ENCODE results near the gene MPIG6B. TPM values are rescaled to one million over a fixed set of nuclear protein-coding genes. Genes with fewer than 3 reads are reported as not detected.

The MPIG6B gene
- total and polyA plus RNA-seq, 7 donors = 0.13 TPM; not detected in 6

- TF ChIP-seq EP300 (IDR thresholded peaks at IDR 0.05) (no peak), CTCF (IDR thresholded peaks at IDR 0.05) (no peak), POLR2A (IDR thresholded peaks at IDR 0.05) (no peak), POLR2AphosphoS5 (IDR thresholded peaks at IDR 0.05) (no peak)
- intact Hi-C loops (cut with DNase I) = no loop called here
- Histone ChIP-seq H3K4me3 (no peak overlapping the region), H3K27ac (no peak overlapping the region), H3K36me3 (no peaks in the 10 kb centered on the region), H3K4me1 (peaks cover 0 to 10% (median 7%) of the 10 kb centered on the region in 4 donors), H3K9me3 (no peaks in the 10 kb centered on the region), H3K27me3 (peaks cover 0 to 14% (median 3%) of the 10 kb centered on the region in 3 donors)
- WGBS, 2 donors = 83 to 84% methylated on average over 6 of the region's 6 CpGs
- DNase-seq = no peak
These were observed 44.0 kb downstream of the MPIG6B start for GRCh38 chr6:31767096-31767645.

GRCh38 chr6:31768363-31769257 is 45.4 kb downstream of the MPIG6B start:
- H3K4me1 ChIP-seq = peaks cover 0 to 10% (median 7%) of the 10 kb centered on the region in 4 donors
- H3K27me3 ChIP-seq = peaks cover 0 to 14% (median 3%) of the 10 kb centered on the region in 3 donors
- intact Hi-C loops (cut with DNase I) = loop anchor here (1.0 kb wide), 1 partner anchor 88 kb away; no protein-coding TSS in a partner anchor
- H3K27ac ChIP-seq = no peak overlapping the region
- DNase-seq = no peak
- H3K4me3 ChIP-seq = no peak overlapping the region
- H3K9me3 ChIP-seq = no peaks in the 10 kb centered on the region
- no peaks in the 10 kb centered on the region for H3K36me3 ChIP-seq
- TF ChIP-seq POLR2A (IDR thresholded peaks at IDR 0.05) (no peak), CTCF (IDR thresholded peaks at IDR 0.05) (no peak), EP300 (IDR thresholded peaks at IDR 0.05) (no peak), POLR2AphosphoS5 (IDR thresholded peaks at IDR 0.05) (no peak)
- WGBS, 2 donors = 91% methylated on average over 18 of the region's 18 CpGs

GRCh38 chr6:31769684-31770371 is 46.7 kb downstream of the MPIG6B start:
- intact Hi-C loops (cut with DNase I) = loop anchor here (1.0 kb wide), 1 partner anchor 90 kb away; no protein-coding TSS in a partner anchor
- no peaks in the 10 kb centered on the region for H3K9me3 ChIP-seq
- DNase-seq = peak; percentile 80
- H3K4me3 ChIP-seq = no peak overlapping the region
- H3K27ac ChIP-seq = no peak overlapping the region
- no peaks in the 10 kb centered on the region for H3K36me3 ChIP-seq
- TF ChIP-seq POLR2A (IDR thresholded peaks at IDR 0.05) (no peak), POLR2AphosphoS5 (IDR thresholded peaks at IDR 0.05) (no peak), CTCF (IDR thresholded peaks at IDR 0.05) (peak; percentile 32 to 83 (median 70))
- H3K4me1 ChIP-seq = peaks cover 0 to 10% (median 7%) of the 10 kb centered on the region in 4 donors
- 27 to 56% methylated on average over 12 of the region's 12 CpGs for WGBS, 2 donors
- peaks cover 0 to 14% (median 3%) of the 10 kb centered on the region in 3 donors for H3K27me3 ChIP-seq

- Histone ChIP-seq H3K36me3 (no peaks in the 10 kb centered on the region), H3K9me3 (no peaks in the 10 kb centered on the region), H3K27ac (no peak overlapping the region), H3K4me1 (peaks cover 0 to 9% (median 7%) of the 10 kb centered on the region in 4 donors), H3K27me3 (peaks cover 0 to 9% (median under 1%) of the 10 kb centered on the region in 3 donors), H3K4me3 (no peak overlapping the region)
- intact Hi-C loops (cut with DNase I) = no loop called here
- WGBS, 2 donors = 30 to 69% methylated on average over 2 of the region's 2 CpGs
- no peak for DNase-seq
- TF ChIP-seq POLR2A (IDR thresholded peaks at IDR 0.05) (no peak), POLR2AphosphoS5 (IDR thresholded peaks at IDR 0.05) (no peak), CTCF (IDR thresholded peaks at IDR 0.05) (no peak)
These were observed 47.7 kb downstream of the MPIG6B start for GRCh38 chr6:31770860-31771259.

All from sigmoid colon (tissue), 7 donors.